ENCODE results near the gene ALG8. TPM values are rescaled to one million over a fixed set of nuclear protein-coding genes. Genes with fewer than 3 reads are reported as not detected.

The ALG8 gene
- polyA plus RNA-seq, 3 donors from 2014 or later = 38.7 to 55.3 (median 40.0) TPM

Other genes starting within 250 kb of the ALG8 start
- 10 to 100 TPM; 27.1 to 57.8 (median 42.4) TPM for gene INTS4, start 145.0 kb downstream of the ALG8 start, polyA plus RNA-seq
- under 1 TPM in 1 of 3 donors, not detected in 2; 0.82 TPM for gene KCTD14, start 116.3 kb downstream of the ALG8 start, polyA plus RNA-seq
- gene THRSP, start 75.8 kb downstream of the ALG8 start, polyA plus RNA-seq = under 1 TPM in 1 of 3 donors, not detected in 2; 0.18 TPM
- gene NDUFC2, start 59.8 kb downstream of the ALG8 start, polyA plus RNA-seq = 100 to 1,000 TPM; 172 to 320 (median 243) TPM
- 1 to 10 TPM in 1 of 3 donors, under 1 TPM in 1, not detected in 1; 0.44 to 1.1 TPM for gene KCTD21, start 49.0 kb upstream of the ALG8 start, polyA plus RNA-seq
- gene USP35, start 49.3 kb upstream of the ALG8 start, polyA plus RNA-seq = under 1 TPM in 2 of 3 donors, not detected in 1; 0.20 to 0.27 TPM

Data from immature natural killer cell (primary cell).